Cortex of kidney (tissue), 1 donor: ENCODE results near the gene KDM6B.

Experiments used
- DNase-seq: peaks from one replicate; lab custom pipeline; 2025; lab: John Stamatoyannopoulos, UW

Gene KDM6B

GRCh38 chr17:7880076-7880868 is 46.3 kb downstream of the KDM6B start:
- DNase-seq = no peak

GRCh38 chr17:7881276-7882054 is 47.4 kb downstream of the KDM6B start:
- DNase-seq = no peak

GRCh38 chr17:7882068-7882467 is 48.1 kb downstream of the KDM6B start:
- no peak for DNase-seq

GRCh38 chr17:7882629-7883028 is 48.6 kb downstream of the KDM6B start:
- no peak for DNase-seq
